Smooth muscle cell (in vitro differentiated cells): Measurements from ENCODE around the gene ASXL3. TPM values are rescaled to one million over a fixed set of nuclear protein-coding genes. Genes with fewer than 3 reads are reported as not detected.

Source experiments
- DNase-seq: peaks from one replicate; lab custom pipeline; 2025; ENCODE audit not compliant: unreplicated experiment; lab: John Stamatoyannopoulos, UW
- H2AFZ ChIP-seq: fragments of 200-600 bp; sonication (generic); 2 replicates; pipeline ENCODE4 v1.6.0; 2016; ENCODE audit warnings: antibody characterized with exemption, low read depth, mild to moderate bottlenecking
- H3F3A ChIP-seq: fragments of 200-600 bp; sonication (generic); 2 replicates; pipeline ENCODE4 v1.6.0; 2017; ENCODE audit warnings: antibody characterized with exemption, low read depth
- H3K27ac ChIP-seq: fragments of 200-600 bp; sonication (generic); 2 replicates; pipeline ENCODE4 v1.5.1; 2016; ENCODE audit warnings: low read depth, mild to moderate bottlenecking
- H3K27me3 ChIP-seq: fragments of 200-600 bp; sonication (generic); 2 replicates; pipeline ENCODE4 v1.6.1; 2016; ENCODE audit warnings: low read depth, mild to moderate bottlenecking
- H3K36me3 ChIP-seq: fragments of 200-600 bp; sonication (generic); 2 replicates; pipeline ENCODE4 v1.5.1; 2016; ENCODE audit warnings: low read depth
- H3K4me1 ChIP-seq: fragments of 200-600 bp; sonication (generic); 2 replicates; pipeline ENCODE4 v1.5.1; 2016; ENCODE audit warnings: low read depth
- H3K4me2 ChIP-seq: fragments of 200-600 bp; sonication (generic); 2 replicates; pipeline ENCODE4 v1.6.0; 2016; ENCODE audit warnings: mild to moderate bottlenecking
- H3K4me3 ChIP-seq: fragments of 200-600 bp; sonication (generic); 2 replicates; pipeline ENCODE4 v1.5.1; 2016; ENCODE audit warnings: mild to moderate bottlenecking
- H3K79me2 ChIP-seq: fragments of 200-600 bp; sonication (generic); 2 replicates; pipeline ENCODE4 v1.6.0; 2016; ENCODE audit warnings: low read depth, mild to moderate bottlenecking
- H3K9ac ChIP-seq: fragments of 200-600 bp; sonication (generic); 2 replicates; pipeline ENCODE4 v1.6.0; 2016; ENCODE audit warnings: low read depth
- H3K9me3 ChIP-seq: fragments of 200-600 bp; sonication (generic); replicated peaks from 2 replicates; pipeline ENCODE4 v1.5.1; 2016; ENCODE audit warnings: low read depth
- H4K20me1 ChIP-seq: fragments of 200-600 bp; sonication (generic); 2 replicates; pipeline ENCODE4 v1.6.0; 2016; ENCODE audit warnings: low read depth
- WGBS: methylation state at CpG from one replicate; pipeline ENCODE4 v1.1.7; 2016; ENCODE audit warnings: low lambda C conversion rate; 5-methylcytosine and 5-hydroxymethylcytosine counted together
- polyA plus RNA-seq: library from polyadenylated mRNA; unstranded; fragments of >200 nt; fragmentation: Nextera tagmentation; extraction: Ambion mirVana; gene quantifications from 2 replicates; pipeline ENCODE4 v1.2.1, GENCODE V29; 2016
- total RNA-seq: library from RNA; depleted of rRNA; stranded (reverse); fragments of >200 nt; gene quantifications from 2 replicates; pipeline ENCODE4 v1.2.3, GENCODE V29; 2014
- TF ChIP-seq, protein P1 (sequence below): fragments of 200-600 bp; sonication (generic); IDR thresholded peaks from 2 replicates; pipeline ENCODE4 v1.5.1; 2017; ENCODE audit warnings: borderline replicate concordance, mild to moderate bottlenecking, antibody characterized with exemption; ENCODE audit not compliant: insufficient read depth, poor library complexity, severe bottlenecking

ASXL3 gene
- total and polyA plus RNA-seq, 2 experiments from 2014 or later = 1.2 to 5.9 TPM

DNA sequence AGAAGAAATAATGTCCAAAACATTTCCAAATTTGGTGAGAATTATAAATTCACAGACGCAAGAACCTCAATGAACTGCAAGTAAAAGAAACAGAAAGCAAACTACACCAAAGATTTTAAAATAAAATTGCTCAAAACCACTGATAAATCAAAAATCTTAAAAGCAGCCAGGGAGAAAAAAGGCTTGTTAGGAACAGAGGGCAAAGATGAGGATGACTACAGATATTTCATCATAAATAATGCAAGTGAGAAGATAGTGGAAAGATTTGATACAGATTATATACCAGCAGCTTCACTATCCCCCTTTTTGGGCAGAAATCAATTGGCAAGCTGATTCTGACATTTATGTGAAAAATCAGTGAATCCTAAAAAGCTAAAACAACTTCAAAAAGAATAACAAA lies 10.3 kb upstream of the ASXL3 start:
- Histone ChIP-seq H3K36me3 (no peaks in the 10 kb centered on the region), H3K4me2 (no peak overlapping the region), H2AFZ (no peak overlapping the region), H4K20me1 (no peaks in the 10 kb centered on the region), H3K79me2 (no peaks in the 10 kb centered on the region), H3K27me3 (no peaks in the 10 kb centered on the region), H3K4me1 (peaks cover 6% of the 10 kb centered on the region), H3K27ac (no peak overlapping the region), H3K4me3 (no peak overlapping the region), H3F3A (no peaks in the 10 kb centered on the region), H3K9ac (no peak overlapping the region), H3K9me3 (no peaks in the 10 kb centered on the region)
- TF ChIP-seq, protein P1, sequence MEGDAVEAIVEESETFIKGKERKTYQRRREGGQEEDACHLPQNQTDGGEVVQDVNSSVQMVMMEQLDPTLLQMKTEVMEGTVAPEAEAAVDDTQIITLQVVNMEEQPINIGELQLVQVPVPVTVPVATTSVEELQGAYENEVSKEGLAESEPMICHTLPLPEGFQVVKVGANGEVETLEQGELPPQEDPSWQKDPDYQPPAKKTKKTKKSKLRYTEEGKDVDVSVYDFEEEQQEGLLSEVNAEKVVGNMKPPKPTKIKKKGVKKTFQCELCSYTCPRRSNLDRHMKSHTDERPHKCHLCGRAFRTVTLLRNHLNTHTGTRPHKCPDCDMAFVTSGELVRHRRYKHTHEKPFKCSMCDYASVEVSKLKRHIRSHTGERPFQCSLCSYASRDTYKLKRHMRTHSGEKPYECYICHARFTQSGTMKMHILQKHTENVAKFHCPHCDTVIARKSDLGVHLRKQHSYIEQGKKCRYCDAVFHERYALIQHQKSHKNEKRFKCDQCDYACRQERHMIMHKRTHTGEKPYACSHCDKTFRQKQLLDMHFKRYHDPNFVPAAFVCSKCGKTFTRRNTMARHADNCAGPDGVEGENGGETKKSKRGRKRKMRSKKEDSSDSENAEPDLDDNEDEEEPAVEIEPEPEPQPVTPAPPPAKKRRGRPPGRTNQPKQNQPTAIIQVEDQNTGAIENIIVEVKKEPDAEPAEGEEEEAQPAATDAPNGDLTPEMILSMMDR = no peak
- 93% methylated on average over 1 of the region's 1 CpG for WGBS
- no peak for DNase-seq

DNA sequence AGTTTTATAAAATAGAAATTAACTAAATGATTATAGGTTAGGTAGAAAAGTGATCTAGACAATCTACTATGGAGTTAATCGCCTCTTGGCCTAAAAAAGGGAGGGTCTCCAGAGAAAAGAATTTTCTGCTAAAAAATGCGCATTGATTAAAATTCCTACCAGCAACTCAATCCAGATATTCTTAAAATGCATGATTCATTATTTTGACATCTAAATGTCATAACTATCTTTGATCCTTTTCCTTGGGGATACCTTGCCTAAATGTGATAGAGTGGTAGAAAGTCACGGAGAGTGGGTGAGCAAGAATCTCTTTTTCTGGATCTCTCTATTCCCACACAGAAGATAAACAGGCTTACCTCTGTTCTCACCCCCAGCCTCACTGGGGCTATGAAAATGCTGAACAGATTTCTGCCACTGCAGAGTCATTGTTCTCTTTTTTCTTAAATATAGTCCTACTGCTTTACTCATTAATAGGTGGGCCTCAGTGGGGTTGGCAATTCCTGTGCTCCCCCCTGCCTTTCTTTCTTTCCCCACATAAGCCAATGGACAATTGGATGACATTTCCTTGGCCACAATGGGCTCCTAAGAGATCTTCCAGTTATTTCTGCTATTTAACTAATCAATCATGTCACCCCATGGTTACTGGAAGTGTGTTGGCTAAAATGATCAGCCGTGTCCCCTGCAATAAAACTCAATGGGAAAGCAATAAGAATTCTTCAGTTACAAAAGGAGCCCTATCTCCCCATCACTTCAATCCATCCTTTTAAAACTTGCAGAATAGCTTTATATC lies 5.8 kb upstream of the ASXL3 start:
- Histone ChIP-seq H3K9me3 (no peaks in the 10 kb centered on the region), H3K4me2 (no peak overlapping the region), H4K20me1 (no peaks in the 10 kb centered on the region), H3K36me3 (no peaks in the 10 kb centered on the region), H3K4me1 (peaks cover 9% of the 10 kb centered on the region), H3K27me3 (no peaks in the 10 kb centered on the region), H2AFZ (no peak overlapping the region), H3K4me3 (no peak overlapping the region), H3K9ac (no peak overlapping the region), H3K27ac (no peak overlapping the region), H3F3A (no peaks in the 10 kb centered on the region), H3K79me2 (no peaks in the 10 kb centered on the region)
- WGBS = 88% methylated on average over 4 of the region's 4 CpGs
- TF ChIP-seq, protein P1 = no peak
- DNase-seq = no peak

GRCh38 chr18:33573193-33573592 lies 4.8 kb upstream of the ASXL3 start:
- Histone ChIP-seq H3F3A (no peaks in the 10 kb centered on the region), H3K4me3 (no peak overlapping the region), H3K27me3 (no peaks in the 10 kb centered on the region), H3K4me1 (peaks cover 12% of the 10 kb centered on the region), H4K20me1 (no peaks in the 10 kb centered on the region), H3K36me3 (no peaks in the 10 kb centered on the region), H3K27ac (no peak overlapping the region), H3K79me2 (no peaks in the 10 kb centered on the region), H3K9me3 (no peaks in the 10 kb centered on the region), H3K4me2 (no peak overlapping the region), H3K9ac (no peak overlapping the region), H2AFZ (peak overlapping the region; percentile 51)
- TF ChIP-seq, protein P1 = no peak
- 55% methylated on average over 3 of the region's 3 CpGs for WGBS
- no peak for DNase-seq

DNA sequence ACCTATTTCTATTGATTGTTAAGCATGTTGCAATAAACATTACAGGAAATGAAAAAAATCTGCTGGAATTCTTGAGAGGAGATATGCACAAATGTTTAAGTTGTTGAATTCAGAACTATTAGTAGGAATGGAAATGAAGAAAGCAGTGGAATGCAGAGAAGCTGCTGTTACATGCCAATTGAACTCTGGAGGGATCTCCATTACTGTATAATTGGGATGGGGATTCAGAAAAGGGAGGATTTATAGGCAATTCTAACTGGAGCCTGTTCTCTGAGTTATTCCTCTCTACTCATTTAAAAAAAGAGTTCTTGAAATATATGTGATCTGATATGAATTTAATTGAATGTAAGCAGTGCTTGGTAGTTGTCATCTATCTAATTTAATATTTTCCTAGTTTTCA lies 2.6 kb upstream of the ASXL3 start:
- Histone ChIP-seq H3K27me3 (no peaks in the 10 kb centered on the region), H2AFZ (no peak overlapping the region), H3K4me1 (peaks cover 20% of the 10 kb centered on the region), H4K20me1 (no peaks in the 10 kb centered on the region), H3K9ac (no peak overlapping the region), H3K36me3 (no peaks in the 10 kb centered on the region), H3K27ac (no peak overlapping the region), H3K9me3 (no peaks in the 10 kb centered on the region), H3K4me2 (no peak overlapping the region), H3F3A (peaks cover 10% of the 10 kb centered on the region), H3K4me3 (no peak overlapping the region), H3K79me2 (peaks cover under 1% of the 10 kb centered on the region)
- DNase-seq = no peak
- TF ChIP-seq, protein P1 = no peak
